ENCODE data around the gene GLIS1. TPM values are rescaled to one million over a fixed set of nuclear protein-coding genes. Genes with fewer than 3 reads are reported as not detected.

Gene GLIS1
- total RNA-seq, 2 donors from 2014 or later: 2.6 TPM; not detected in 1

GRCh38 chr1:53625049-53625448 is 113.9 kb downstream of the GLIS1 start:
- no peaks in the 10 kb centered on the region for H3K9me3 ChIP-seq
- H3K4me3 ChIP-seq: no peak overlapping the region
- TF ChIP-seq CTCF (IDR thresholded peaks at IDR 0.05): no peak
- no peaks in the 10 kb centered on the region for H3K27me3 ChIP-seq (replicated peaks; ENCODE audit: insufficient read depth)
- no peaks in the 10 kb centered on the region for H3K4me1 ChIP-seq (ENCODE audit: control insufficient read depth in 1 of 2, low read depth in 2 of 2)
- no peaks in the 10 kb centered on the region for H3K36me3 ChIP-seq
- DNase-seq (ENCODE audit: low spot score) (no peak), ATAC-seq (ENCODE audit: insufficient number of reproducible peaks, low FRiP score, low read depth) (no peak)
- no peak overlapping the region for H3K27ac ChIP-seq

GRCh38 chr1:53622531-53622930 is 116.4 kb downstream of the GLIS1 start:
- no peak for ATAC-seq (ENCODE audit: insufficient number of reproducible peaks, low FRiP score, low read depth)
- Histone ChIP-seq H3K4me1 (ENCODE audit: control insufficient read depth in 1 of 2, low read depth in 2 of 2) (no peaks in the 10 kb centered on the region), H3K27me3 (replicated peaks; ENCODE audit: insufficient read depth) (no peaks in the 10 kb centered on the region), H3K27ac (no peak overlapping the region), H3K9me3 (no peaks in the 10 kb centered on the region), H3K4me3 (no peak overlapping the region), H3K36me3 (no peaks in the 10 kb centered on the region)
- TF ChIP-seq CTCF (IDR thresholded peaks at IDR 0.05): no peak
- no peak for DNase-seq (ENCODE audit: low spot score)

GRCh38 chr1:53621144-53621543 is 117.8 kb downstream of the GLIS1 start:
- Histone ChIP-seq H3K27ac (no peak overlapping the region), H3K36me3 (no peaks in the 10 kb centered on the region), H3K9me3 (no peaks in the 10 kb centered on the region), H3K4me3 (no peak overlapping the region), H3K27me3 (replicated peaks; ENCODE audit: insufficient read depth) (no peaks in the 10 kb centered on the region), H3K4me1 (ENCODE audit: control insufficient read depth in 1 of 2, low read depth in 2 of 2) (no peaks in the 10 kb centered on the region)
- ATAC-seq (ENCODE audit: insufficient number of reproducible peaks, low FRiP score, low read depth) (no peak), DNase-seq (ENCODE audit: low spot score) (no peak)
- TF ChIP-seq CTCF (IDR thresholded peaks at IDR 0.05): no peak

- H3K27me3 ChIP-seq (replicated peaks; ENCODE audit: insufficient read depth): no peaks in the 10 kb centered on the region
- ATAC-seq (ENCODE audit: insufficient number of reproducible peaks, low FRiP score, low read depth): no peak
Measured at GRCh38 chr1:53620061-53620855, 118.7 kb downstream of the GLIS1 start.

More at GRCh38 chr1:53620061-53620855, 118.7 kb downstream of the GLIS1 start:
- Histone ChIP-seq H3K4me3 (no peak overlapping the region), H3K9me3 (no peaks in the 10 kb centered on the region), H3K27ac (no peak overlapping the region), H3K4me1 (ENCODE audit: control insufficient read depth in 1 of 2, low read depth in 2 of 2) (no peaks in the 10 kb centered on the region), H3K36me3 (no peaks in the 10 kb centered on the region)
- TF ChIP-seq CTCF (IDR thresholded peaks at IDR 0.05): no peak
- DNase-seq (ENCODE audit: low spot score): no peak

All from thoracic aorta (tissue), 2 donors.